WTC11 (cell line): Measurements from ENCODE around the gene OSBPL9.

Source experiments
- TCF7 ChIP-seq: sonication (generic); formaldehyde crosslinking; IDR thresholded peaks from 2 replicates; pipeline ENCODE4 v1.8.0; 2022; ENCODE audit warnings: mild to moderate bottlenecking, low read depth, missing genetic modification reagents, moderate library complexity
- ZNF396 ChIP-seq: fragments of 250-450 bp; sonication (Bioruptor Pico); IDR thresholded peaks from 2 replicates; pipeline ENCODE4 v1.8.0; 2021; ENCODE audit warnings: mild to moderate bottlenecking, moderate library complexity, borderline replicate concordance
- TF ChIP-seq, protein P1 (sequence below): fragments of 200-600 bp; IDR thresholded peaks from 2 replicates; pipeline ENCODE4 v1.8.0; 2022; ENCODE audit warnings: antibody characterized with exemption

DNA sequence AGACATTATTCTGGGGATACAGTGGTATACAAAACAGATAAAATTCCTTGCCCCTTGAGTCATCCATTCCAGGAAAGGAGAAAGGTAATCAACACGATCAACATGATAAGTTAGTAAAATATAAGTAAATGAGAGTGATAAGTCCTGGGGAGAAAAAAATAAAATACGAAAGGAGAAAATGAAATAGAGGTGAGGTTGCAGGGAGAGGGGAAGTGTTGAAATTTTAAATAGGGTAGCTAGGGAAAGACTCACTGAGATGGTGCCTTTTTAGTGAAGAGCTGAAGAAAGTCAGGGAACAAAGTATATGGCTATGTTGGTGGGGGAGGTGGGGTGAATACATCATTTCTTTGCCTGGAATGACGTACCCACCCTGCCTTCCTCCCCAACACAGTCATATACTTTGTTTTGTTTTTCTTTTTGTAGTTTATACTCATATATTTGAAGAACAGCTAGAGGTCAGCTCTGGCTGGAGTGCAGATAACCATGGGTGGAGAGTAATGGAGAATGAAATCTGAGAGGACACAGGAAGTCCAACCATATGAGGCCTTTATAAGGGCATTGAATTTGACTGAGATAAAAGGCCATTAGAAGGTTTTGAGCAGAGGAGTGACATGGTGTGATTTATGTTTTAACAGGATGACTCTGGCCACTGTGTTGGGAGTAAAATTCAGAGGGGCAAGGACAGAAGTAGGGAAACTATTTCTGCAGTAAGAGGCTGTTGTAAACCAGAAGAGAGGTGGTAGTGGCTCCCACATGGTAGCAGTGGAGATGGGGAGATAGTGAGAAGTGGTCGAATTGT, 54.8 kb downstream of the OSBPL9 start:
- TF ChIP-seq, protein P1, sequence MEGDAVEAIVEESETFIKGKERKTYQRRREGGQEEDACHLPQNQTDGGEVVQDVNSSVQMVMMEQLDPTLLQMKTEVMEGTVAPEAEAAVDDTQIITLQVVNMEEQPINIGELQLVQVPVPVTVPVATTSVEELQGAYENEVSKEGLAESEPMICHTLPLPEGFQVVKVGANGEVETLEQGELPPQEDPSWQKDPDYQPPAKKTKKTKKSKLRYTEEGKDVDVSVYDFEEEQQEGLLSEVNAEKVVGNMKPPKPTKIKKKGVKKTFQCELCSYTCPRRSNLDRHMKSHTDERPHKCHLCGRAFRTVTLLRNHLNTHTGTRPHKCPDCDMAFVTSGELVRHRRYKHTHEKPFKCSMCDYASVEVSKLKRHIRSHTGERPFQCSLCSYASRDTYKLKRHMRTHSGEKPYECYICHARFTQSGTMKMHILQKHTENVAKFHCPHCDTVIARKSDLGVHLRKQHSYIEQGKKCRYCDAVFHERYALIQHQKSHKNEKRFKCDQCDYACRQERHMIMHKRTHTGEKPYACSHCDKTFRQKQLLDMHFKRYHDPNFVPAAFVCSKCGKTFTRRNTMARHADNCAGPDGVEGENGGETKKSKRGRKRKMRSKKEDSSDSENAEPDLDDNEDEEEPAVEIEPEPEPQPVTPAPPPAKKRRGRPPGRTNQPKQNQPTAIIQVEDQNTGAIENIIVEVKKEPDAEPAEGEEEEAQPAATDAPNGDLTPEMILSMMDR: no peak
- TF ChIP-seq ZNF396 (no peak), TCF7 (CRISPR knock-in tag) (no peak)
